Esophagus squamous epithelium (tissue), 4 donors: ENCODE results near the gene LAMTOR4.

Source experiments
- POLR2A ChIP-seq, 4 donors: fragments of 450-650 bp; IDR thresholded peaks; one replicate each; pipeline ENCODE4 v1.6.1; 2017; ENCODE audit warnings: antibody characterized with exemption in 4 of 4, mild to moderate bottlenecking in 4 of 4, moderate library complexity in 3 of 4
- TF ChIP-seq, protein P1 (sequence below), 6 experiments: fragments of 450-650 bp in 4 of 6; fragments of 200-600 bp in 2 of 6; sonication (generic) in 2 of 6; IDR thresholded peaks; one replicate each; pipeline ENCODE4 v1.5.1; 2016 to 2019; ENCODE audit warnings: antibody characterized with exemption in 6 of 6, mild to moderate bottlenecking in 4 of 6, moderate library complexity in 4 of 6

DNA sequence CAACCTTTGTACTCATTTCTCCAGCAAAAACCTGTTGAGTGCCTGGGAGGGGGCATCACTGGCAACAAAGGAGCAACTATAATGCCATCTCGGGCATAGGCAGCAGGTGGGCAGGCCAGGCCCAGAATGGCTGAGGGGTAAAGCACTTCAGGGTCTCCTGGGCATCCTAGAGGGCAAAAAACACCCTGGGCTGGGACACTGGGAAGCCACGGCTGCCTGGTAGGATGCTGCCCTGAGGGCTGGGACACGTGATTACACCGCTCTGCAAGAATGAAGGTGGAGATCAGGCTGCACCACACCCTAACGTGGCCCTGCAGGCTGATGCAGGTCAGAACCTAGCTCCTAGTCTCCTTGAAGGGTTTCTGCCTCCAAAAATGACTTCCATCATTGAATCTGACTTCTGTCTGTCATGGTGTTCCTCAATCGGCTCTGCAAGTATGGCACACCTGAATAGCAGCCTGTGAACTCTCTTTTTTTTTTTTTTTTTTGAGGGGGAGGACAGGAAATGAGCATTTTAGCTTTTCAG lies 14.4 kb downstream of the LAMTOR4 start:
- TF ChIP-seq, protein P1, sequence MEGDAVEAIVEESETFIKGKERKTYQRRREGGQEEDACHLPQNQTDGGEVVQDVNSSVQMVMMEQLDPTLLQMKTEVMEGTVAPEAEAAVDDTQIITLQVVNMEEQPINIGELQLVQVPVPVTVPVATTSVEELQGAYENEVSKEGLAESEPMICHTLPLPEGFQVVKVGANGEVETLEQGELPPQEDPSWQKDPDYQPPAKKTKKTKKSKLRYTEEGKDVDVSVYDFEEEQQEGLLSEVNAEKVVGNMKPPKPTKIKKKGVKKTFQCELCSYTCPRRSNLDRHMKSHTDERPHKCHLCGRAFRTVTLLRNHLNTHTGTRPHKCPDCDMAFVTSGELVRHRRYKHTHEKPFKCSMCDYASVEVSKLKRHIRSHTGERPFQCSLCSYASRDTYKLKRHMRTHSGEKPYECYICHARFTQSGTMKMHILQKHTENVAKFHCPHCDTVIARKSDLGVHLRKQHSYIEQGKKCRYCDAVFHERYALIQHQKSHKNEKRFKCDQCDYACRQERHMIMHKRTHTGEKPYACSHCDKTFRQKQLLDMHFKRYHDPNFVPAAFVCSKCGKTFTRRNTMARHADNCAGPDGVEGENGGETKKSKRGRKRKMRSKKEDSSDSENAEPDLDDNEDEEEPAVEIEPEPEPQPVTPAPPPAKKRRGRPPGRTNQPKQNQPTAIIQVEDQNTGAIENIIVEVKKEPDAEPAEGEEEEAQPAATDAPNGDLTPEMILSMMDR (IDR thresholded peaks at IDR 0.05) = no peak
- no peak for TF ChIP-seq POLR2A (IDR thresholded peaks at IDR 0.05)
